Tibial nerve (tissue), 3 donors: ENCODE measurements around the gene CLASP1.

ENCODE experiments used
- CTCF ChIP-seq, 5 experiments: fragments of 200-600 bp in 3 of 5; fragments of 450-650 bp in 2 of 5; sonication (generic) in 3 of 5; IDR thresholded peaks; one replicate each; pipeline ENCODE4 v1.5.1; 2016 to 2019; ENCODE audit warnings: antibody characterized with exemption in 5 of 5, mild to moderate bottlenecking in 3 of 5, moderate library complexity in 2 of 5
- POLR2A ChIP-seq, 2 donors: fragments of 450-650 bp; IDR thresholded peaks; one replicate each; pipeline ENCODE4 v1.6.1; 2017; ENCODE audit warnings: antibody characterized with exemption in 2 of 2, mild to moderate bottlenecking in 2 of 2, moderate library complexity in 2 of 2

GRCh38 chr2:121608367-121608766 lies 40.9 kb downstream of the CLASP1 start:
- no peak for TF ChIP-seq CTCF (IDR thresholded peaks at IDR 0.05)
- no peak for TF ChIP-seq POLR2A (IDR thresholded peaks at IDR 0.05)
